Retinal pigment epithelial cell (primary cell): ENCODE measurements around the gene COPZ2.

ENCODE experiments used
- DNase-seq: peaks from one replicate; pipeline ENCODE4 v3.0.0-alpha.2; 2010; ENCODE audit warnings: low read depth
- H3K4me3 ChIP-seq: 2 replicates; pipeline ENCODE4 v1.5.1; 2011; ENCODE audit warnings: mild to moderate bottlenecking, low read length, control low read depth, moderate library complexity
- TF ChIP-seq, protein P1 (sequence below): conservative IDR thresholded peaks from 2 replicates; pipeline ENCODE4 v1.5.1; 2011; ENCODE audit warnings: low read depth, low read length, control low read depth, inconsistent platforms

COPZ2 gene

DNA sequence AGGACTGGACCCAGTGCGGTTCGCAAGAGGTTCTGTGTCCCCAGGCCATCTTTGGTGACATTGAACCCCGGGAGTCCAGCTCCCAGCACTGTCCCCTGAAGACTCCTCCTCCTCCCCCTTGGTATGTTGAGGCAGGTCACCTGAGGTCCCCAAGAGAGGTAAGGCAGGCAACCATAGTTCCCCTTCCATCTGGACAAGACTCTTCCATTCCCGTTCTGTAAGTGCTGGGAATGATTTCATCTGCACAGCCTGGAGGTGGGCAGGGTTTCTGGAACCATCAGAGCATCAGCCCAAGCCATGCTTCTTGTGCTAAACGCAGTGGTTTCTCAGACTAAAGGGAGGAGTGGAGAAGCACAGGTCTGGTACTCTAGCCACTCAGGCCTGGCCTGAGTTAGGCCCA lies 24.9 kb downstream of the COPZ2 start:
- no peak for DNase-seq
- no peak overlapping the region for H3K4me3 ChIP-seq
- TF ChIP-seq, protein P1, sequence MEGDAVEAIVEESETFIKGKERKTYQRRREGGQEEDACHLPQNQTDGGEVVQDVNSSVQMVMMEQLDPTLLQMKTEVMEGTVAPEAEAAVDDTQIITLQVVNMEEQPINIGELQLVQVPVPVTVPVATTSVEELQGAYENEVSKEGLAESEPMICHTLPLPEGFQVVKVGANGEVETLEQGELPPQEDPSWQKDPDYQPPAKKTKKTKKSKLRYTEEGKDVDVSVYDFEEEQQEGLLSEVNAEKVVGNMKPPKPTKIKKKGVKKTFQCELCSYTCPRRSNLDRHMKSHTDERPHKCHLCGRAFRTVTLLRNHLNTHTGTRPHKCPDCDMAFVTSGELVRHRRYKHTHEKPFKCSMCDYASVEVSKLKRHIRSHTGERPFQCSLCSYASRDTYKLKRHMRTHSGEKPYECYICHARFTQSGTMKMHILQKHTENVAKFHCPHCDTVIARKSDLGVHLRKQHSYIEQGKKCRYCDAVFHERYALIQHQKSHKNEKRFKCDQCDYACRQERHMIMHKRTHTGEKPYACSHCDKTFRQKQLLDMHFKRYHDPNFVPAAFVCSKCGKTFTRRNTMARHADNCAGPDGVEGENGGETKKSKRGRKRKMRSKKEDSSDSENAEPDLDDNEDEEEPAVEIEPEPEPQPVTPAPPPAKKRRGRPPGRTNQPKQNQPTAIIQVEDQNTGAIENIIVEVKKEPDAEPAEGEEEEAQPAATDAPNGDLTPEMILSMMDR, result no peak

DNA sequence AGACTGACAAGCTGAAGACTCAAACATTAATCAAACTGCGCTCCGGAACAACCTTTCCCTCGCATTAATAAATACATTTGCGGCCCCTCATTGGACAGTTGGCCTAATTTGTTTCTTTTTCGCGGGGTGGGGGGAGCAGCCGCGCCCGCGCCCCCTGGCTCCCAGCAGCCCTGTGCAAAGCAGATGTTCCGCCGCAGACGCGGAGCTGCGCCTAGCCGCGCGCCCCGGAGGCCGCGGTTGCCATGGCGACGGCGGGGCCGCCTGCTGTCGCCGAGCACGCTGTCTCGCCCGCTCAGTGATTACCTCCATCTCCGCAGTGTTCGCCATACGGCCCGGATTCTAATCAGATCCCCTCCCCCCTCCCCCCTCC lies 25.5 kb downstream of the COPZ2 start:
- peak overlapping the region; percentile 34 for H3K4me3 ChIP-seq
- DNase-seq, result no peak

DNA sequence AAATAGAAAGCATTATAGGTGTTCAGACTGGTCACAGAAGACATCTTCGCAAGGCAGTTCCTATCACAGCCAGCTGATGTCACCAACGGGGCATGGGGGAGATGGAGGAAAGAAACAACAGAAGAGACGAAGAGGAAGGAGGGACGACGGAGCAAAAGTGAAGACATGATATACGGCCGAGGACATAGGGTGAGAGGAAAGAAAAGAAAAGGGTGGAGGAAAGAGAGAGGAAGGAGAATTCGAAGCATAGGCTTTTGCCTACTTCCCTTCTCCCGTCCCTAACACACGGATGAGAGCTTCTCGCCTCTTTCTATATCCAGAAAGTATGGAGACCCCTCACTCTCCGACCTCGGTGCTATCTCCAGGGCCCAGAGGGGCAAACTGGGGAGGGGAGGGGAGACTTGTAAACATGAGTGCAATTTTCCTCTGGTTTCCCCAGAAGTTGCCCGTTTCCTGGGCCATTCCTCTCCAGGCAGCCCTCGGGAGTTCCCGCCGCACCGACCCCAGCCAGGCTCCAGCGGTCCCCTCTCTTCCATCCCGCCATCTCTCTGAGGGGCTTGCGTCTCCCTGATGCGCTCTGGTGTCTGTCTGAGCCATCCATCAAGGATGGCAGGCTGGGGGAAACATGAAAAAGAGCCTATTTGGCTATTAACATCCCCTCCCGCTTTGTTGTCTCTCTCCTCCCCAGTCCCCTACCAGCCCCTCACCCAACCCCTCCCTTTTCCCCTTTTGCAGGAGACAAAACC lies 26.0 kb downstream of the COPZ2 start:
- no peak for DNase-seq
- TF ChIP-seq, protein P1, result peak; percentile 57
- peak overlapping the region; percentile 34 for H3K4me3 ChIP-seq

More for the DNA sequence above, 25.5 kb downstream of the COPZ2 start:
- TF ChIP-seq, protein P1, result no peak

DNA sequence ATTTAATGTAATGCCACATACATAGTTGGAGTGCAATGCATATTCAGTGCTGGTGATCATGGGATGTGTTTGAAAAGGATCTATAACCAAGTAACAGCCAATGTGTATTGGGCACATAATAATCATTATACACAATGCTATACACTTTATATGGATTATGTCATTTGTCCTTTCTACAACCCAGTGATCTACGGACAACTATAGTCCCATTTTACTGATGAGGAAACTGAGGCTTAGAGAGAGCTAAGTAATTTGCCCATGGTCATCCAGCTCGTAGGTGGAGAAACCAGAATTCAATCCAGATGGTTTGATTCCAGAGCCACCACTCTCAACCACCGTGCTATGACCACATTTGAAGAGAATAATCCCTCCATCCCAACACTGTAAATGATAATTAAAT lies 27.4 kb downstream of the COPZ2 start:
- H3K4me3 ChIP-seq, result no peak overlapping the region
- no peak for DNase-seq
- TF ChIP-seq, protein P1, result no peak

DNA sequence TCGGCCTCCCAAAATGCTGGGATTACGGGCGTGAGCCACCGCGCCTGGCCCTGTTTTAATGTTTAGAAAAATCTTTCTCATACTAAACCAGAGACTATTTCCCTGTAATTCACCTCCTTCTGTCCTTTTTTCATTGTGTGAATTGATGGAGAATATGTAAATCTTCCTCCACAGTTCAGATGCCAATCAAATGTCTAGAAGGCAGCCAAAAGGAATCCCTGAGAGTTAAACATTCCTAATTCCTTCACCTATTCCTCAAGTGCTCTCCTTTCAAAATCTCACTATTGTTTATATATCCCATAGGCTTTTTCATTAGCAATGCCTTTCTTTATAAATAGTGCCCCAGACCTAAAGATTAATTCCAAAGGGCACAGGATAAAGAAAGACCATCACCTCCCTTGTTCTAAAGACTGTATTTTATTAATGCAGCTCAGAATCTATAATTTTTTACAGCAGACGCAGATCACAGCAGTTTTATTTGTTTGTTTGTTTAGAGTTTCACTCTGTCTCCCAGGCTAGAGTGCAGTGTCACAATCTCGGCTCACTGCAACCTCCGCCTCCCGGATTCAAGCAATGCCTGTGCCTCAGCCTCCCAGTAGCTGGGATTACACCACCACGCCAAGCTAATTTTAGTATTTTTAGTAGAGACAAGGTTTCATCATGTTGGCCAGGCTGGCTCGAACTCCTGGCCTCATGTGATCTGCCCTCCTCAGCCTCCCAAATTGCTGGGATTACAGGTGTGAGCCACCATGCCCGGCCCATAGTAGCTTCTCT lies 30.5 kb downstream of the COPZ2 start:
- DNase-seq, result no peak
- H3K4me3 ChIP-seq, result no peak overlapping the region
- TF ChIP-seq, protein P1, result no peak

DNA sequence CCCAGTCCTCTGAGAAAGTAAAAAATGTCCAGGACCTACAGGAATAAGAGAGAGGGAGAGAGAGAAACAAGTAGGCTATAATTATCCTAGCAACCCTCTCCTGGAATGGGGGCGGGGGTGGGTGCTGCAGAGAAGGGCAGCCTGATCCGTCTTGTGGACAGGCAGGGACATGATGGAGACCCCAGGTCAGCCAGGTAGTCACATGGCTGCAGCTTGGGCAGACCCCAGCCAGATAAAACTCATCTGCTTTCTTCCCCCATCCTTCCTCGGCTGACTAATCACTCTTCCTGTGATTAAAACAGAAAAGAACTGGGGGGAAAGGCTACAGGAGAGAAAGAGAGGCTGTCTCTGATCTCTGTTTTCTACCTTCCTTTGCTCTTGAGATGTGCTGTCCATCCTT lies 32.6 kb downstream of the COPZ2 start:
- TF ChIP-seq, protein P1, result no peak
- DNase-seq, result no peak
- no peak overlapping the region for H3K4me3 ChIP-seq
